HG03175 (cell line): Measurements from ENCODE around the gene SLC35F1.
A peak's percentile ranks its signal among the peaks of the same experiment; 100 is the strongest.

Experiments
- ATAC-seq: cut with Tn5 transposase; IDR thresholded peaks from one replicate; pipeline ENCODE4 v1.9.1; 2021; ENCODE audit warnings: mild to moderate bottlenecking, moderate library complexity; ENCODE audit not compliant: unreplicated experiment

The SLC35F1 gene

GRCh38 chr6:118305081-118305480 is 398.0 kb downstream of the SLC35F1 start:
- no peak for ATAC-seq

DNA sequence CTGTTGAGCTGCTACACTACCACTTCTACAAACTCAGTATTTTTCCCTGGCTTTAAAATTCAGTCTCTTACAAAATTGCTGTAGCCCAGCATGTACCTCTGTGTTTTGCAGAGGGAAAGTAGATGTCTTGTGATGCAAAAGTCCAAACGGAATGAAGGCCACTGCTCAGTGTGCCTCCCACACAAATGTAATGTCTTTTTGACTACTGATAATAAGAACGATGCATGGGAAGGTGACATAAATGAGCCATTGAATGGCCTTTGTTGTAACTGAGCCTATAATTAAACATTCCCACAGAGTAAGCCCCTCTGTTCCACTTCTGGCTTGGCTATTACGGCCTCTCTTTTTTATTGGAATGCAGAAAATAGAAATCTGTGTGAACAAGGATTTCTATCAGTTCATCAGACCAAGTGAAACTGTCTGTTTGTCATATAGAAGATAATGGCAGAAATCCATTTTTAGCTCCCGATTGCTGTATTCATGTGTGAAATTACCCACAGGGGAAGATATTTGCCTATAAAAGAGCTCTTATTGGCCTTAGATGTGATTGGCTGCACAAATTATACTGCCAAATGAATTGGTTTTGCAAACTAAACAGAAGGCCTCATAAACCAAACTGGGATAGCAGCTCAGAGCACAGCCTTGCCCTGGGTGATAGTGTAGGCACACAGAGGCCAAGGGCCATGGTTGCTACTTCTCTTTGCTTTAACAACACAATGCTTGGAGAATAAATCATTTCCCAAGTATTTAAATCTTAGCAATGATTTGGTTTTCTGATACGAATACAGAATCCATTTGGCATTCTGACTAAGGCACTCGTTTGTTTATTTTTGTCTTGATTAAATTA is 399.6 kb downstream of the SLC35F1 start:
- ATAC-seq, result no peak

- ATAC-seq, result no peak
These were observed 400.5 kb downstream of the SLC35F1 start for GRCh38 chr6:118307581-118307980.

DNA sequence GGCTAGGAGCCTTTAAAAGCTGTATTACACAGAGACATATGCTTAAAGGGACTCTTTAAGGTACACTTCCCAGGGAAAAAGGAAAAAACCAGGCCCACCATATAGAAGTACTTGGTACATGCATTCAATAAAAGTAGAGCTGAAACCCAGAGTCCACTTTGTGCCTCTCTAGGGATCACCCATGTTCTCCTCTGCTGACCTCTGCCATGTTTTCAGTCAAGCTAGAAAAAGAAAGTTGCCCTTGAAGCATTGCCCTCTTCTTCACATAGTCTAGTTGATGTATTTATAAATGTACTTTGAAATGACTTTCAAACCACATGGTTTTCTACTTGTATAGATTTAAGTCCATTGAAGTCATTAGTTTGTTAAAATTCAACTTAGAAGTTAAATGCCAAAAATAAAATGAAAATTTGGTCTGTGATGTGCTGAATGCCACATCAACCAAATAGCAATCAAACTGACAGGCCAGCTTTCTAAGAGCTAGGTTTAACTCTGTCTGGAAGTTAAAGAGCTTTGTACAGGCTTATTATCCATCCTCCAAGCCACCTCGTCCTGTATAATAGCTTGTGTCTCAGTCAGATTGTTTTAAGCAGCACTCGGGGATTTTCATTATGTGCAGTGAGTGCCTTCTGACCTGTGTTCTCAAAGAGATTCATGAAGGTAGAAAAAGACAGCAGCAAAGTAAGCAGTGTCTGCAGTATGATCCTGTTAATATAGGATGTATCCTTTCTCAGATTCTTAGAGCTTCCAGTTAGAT is 402.5 kb downstream of the SLC35F1 start:
- no peak for ATAC-seq

- no peak for ATAC-seq
These were observed 406.1 kb downstream of the SLC35F1 start for GRCh38 chr6:118313208-118313607.

- ATAC-seq, result no peak
These were observed 406.7 kb downstream of the SLC35F1 start for GRCh38 chr6:118313762-118314161.

- ATAC-seq, result peak; percentile 43
These were observed 409.8 kb downstream of the SLC35F1 start for GRCh38 chr6:118316796-118317384.

- ATAC-seq, result peak; percentile 47
These were observed 410.8 kb downstream of the SLC35F1 start for GRCh38 chr6:118317581-118318563.

DNA sequence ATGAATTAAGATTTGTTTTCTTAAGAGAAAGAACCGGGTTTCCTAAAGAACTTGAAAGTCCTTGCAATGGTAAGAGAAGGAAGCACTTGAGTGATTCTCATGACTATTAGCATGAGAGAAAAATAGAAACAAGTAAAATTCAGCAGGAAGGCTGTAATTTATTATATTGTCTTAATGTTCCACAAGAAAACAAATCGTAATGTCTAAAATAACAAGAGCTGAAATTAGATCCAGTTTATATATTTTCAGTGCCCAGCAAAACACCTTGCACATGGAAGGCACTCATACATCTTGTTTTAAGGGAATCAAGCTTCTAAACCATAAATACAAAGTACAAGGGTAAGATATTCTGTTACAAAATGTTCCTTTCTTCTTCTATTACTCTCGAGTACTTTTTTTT is 411.6 kb downstream of the SLC35F1 start:
- ATAC-seq, result no peak

GRCh38 chr6:118319416-118319815 is 412.4 kb downstream of the SLC35F1 start:
- ATAC-seq, result no peak

DNA sequence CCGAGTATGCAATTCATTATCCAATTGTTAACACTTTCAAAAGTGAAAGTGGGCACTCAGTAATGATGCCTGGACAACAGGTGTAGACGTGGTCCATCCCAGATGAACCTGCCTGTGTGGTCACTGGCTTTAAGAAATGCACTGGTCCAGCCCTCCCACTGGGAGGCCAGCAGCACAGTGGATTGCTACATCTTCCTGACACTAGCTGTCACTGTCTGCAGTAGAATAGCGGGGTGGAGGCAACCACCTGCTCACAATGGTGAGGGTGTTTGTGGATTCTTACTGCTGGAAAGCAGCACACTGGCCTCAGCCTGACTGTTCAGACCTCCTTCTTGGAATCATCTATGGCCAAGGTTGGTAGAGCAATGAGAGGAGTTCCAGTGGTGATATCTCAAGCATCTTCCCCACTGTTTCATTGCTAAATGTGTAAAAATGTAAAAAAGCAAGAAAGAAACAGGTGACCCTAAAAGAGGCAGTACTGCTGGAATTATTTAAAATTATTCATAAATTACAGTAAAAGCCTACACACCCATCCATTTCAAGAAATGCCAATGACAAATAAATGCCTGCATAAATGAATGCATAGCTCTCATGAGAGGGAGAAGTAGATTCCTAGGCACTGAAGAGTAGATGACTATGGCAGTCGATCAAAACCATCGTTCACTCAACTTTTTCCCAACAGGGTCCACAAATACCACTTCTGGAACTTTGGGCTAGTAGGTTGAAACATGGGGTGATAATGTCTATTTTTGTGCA is 413.0 kb downstream of the SLC35F1 start:
- ATAC-seq, result no peak

DNA sequence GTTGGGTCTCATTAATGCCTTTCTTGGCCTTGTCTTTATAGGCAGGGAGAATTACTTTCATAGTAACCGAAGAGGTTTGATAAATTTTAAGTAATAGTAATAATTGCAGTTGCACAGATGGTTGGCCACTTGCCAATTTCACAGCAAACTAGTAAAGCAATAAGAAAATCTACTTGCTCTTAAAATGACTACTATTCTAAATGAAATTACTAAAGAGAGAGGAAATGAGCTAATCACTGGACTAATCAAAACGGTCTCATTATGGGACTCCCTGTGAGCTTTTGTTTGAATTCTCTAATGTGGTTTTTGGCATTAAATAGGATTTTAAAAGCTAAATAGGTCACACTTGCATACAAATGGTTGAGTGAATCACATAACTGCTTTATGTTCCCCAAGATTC is 413.6 kb downstream of the SLC35F1 start:
- no peak for ATAC-seq

- no peak for ATAC-seq
These were observed 417.1 kb downstream of the SLC35F1 start for GRCh38 chr6:118324116-118324515.

GRCh38 chr6:118325220-118325860 is 418.3 kb downstream of the SLC35F1 start:
- no peak for ATAC-seq

- ATAC-seq, result no peak
These were observed 419.6 kb downstream of the SLC35F1 start for GRCh38 chr6:118326712-118327111.

- ATAC-seq, result no peak
These were observed 420.2 kb downstream of the SLC35F1 start for GRCh38 chr6:118327237-118327636.

DNA sequence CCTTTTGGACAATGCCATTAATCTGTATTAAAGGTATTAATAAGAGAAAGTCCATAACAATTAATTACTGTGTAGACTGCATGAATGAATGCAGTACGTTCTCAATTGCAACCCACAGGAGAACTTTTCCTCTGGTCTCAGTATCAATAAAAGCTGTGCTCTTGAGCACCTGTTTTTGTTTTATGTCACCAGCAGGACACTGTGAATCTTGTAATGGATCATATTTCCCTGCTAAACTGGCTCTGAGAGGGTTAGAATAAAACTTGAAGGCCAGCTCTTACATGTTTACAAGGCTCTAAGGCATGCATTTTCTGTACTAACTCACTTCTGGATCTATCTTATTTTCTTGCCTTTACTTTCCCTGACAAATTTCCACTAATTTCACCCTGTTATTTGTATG is 426.7 kb downstream of the SLC35F1 start:
- no peak for ATAC-seq

DNA sequence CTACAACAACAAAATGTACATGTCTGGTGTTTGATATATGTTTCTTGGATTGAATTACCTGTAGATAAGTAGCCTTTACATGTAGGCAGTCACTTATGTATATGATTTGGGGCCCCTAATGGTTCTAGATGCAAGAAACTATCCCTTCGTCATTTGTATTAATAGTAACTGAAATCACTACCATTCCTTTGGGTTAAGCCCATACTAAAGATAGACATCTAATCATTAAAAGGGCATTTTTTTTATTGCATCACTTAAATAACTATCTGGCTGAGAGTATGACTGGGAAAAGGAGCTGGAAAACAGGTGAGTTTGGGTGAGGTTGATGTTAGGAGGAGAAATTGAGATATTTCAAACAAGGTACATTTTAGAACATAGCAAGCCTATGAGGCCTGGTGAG is 427.6 kb downstream of the SLC35F1 start:
- ATAC-seq, result no peak

DNA sequence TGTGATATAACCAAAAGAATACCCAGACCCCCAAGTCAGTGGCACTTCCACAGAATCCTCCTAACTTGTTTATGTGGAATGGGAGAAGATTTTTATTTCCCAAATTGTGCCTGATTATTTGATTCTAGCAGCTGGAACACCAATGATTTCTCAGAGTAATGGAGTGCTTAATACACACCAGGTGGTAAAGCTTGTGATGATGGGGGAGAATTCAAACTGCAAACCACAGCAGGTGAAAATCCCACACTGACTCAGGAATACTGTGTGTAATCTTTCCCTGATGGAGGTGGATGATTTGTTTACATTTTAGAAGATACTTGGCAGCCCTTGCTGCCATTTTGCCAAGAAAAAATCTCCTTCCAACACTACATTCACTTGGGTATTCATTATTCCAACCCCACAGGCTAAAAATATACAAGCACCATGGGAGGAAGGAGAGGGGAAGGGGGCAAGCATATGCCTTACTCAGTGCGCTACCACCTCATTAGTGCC is 428.3 kb downstream of the SLC35F1 start:
- no peak for ATAC-seq
